Activated CD4-positive, alpha-beta T cell treated with anti-CD3 and anti-CD28 coated beads for 36 hours (primary cell): ENCODE results near the gene HNRNPH2. TPM values are rescaled to one million over a fixed set of nuclear protein-coding genes. Genes with fewer than 3 reads are reported as not detected.

Experiments
- ATAC-seq: fragments of 200-7000 bp; cut with Tn5 transposase; one replicate; pipeline ENCODE4 v1.10.0; 2021; ENCODE audit warnings: mild to moderate bottlenecking, moderate library complexity
- CTCF ChIA-PET: fragments of 350-600 bp; sonication (Branson Sonifier 250); formaldehyde crosslinking; loops from one replicate; lab custom pipeline; 2021; ENCODE audit warnings: antibody characterized with exemption; lab: Charles Lee
- POLR2A ChIA-PET: fragments of 350-600 bp; sonication (Branson Sonifier 250); formaldehyde crosslinking; loops from one replicate; lab custom pipeline; 2021; ENCODE audit warnings: antibody characterized with exemption, inconsistent platforms; lab: Charles Lee
- DNase-seq: peaks from one replicate; pipeline ENCODE4 v3.0.0-alpha.2; 2020
- H3K27ac Mint-ChIP-seq: one replicate; pipeline ENCODE4 v1.8.0; 2021; ENCODE audit warnings: mixed read lengths
- H3K27me3 Mint-ChIP-seq: one replicate; pipeline ENCODE4 v1.8.0; 2021; ENCODE audit warnings: mixed read lengths
- H3K36me3 Mint-ChIP-seq: one replicate; pipeline ENCODE4 v1.8.0; 2021; ENCODE audit warnings: low read depth, mixed read lengths
- H3K4me1 Mint-ChIP-seq: one replicate; pipeline ENCODE4 v1.8.0; 2021; ENCODE audit warnings: mixed read lengths
- H3K4me3 Mint-ChIP-seq: one replicate; pipeline ENCODE4 v1.8.0; 2021; ENCODE audit warnings: mild to moderate bottlenecking, moderate library complexity, mixed read lengths
- H3K9me3 Mint-ChIP-seq: one replicate; pipeline ENCODE4 v1.8.0; 2021; ENCODE audit warnings: low read depth, mixed read lengths
- intact Hi-C, 2 experiments: fragments of 100-400 bp; cut with DNase I in 1 of 2; cut with micrococcal nuclease in 1 of 2; formaldehyde crosslinking; loops; one replicate each; pipeline versions ENCODE4 v1.14.2 to v1.15.1; 2022 to 2024; cut with DNase I, micrococcal nuclease
- total RNA-seq, 2 experiments: library from RNA; stranded (reverse); gene quantifications; one replicate each; pipeline ENCODE4 v1.2.3, GENCODE V29; 2021

HNRNPH2 gene
- total RNA-seq, 2 experiments from 2014 or later = 18.6 to 26.9 TPM

DNA sequence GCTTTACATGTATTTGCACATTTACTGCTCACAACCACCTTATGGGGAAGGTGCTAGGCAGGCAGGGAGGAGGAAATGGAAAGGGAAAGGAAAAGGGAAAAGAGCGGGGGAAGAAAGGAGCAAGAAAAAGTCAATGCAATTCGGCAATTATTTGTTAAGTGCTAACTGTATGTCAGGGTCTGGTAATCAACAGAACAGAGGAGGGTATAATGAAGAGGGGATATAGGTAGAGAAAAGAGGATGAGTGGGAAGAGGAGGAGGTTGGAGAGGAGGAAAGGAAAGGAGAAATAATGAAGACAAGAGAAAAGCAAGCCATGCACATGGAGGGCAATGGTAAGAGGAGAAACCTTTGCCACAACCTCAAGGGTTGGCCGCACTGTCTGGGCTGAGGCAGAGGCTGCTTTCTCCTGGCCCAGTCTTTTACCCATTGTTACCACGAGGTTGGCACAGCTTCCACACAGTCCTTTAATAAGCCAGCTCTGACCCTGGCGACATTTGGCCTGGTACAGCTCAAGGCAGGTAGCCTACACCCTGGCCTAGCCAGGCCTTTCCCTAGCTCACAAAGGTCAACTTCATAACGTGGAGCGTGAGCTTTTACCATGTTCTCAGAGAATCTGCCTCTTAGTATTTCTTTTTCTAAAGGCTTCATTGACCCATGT lies 22.9 kb upstream of the HNRNPH2 start:
- DNase-seq = no peak
- peaks cover 3% of the 10 kb centered on the region for H3K27me3 Mint-ChIP-seq
- no peak overlapping the region for H3K27ac Mint-ChIP-seq
- no peaks in the 10 kb centered on the region for H3K9me3 Mint-ChIP-seq
- intact Hi-C loops = no loop called here
- ATAC-seq = no peak
- H3K4me1 Mint-ChIP-seq = no peaks in the 10 kb centered on the region
- POLR2A ChIA-PET = no interaction called here
- H3K36me3 Mint-ChIP-seq = no peaks in the 10 kb centered on the region
- CTCF ChIA-PET = no interaction called here
- H3K4me3 Mint-ChIP-seq = no peak overlapping the region

DNA sequence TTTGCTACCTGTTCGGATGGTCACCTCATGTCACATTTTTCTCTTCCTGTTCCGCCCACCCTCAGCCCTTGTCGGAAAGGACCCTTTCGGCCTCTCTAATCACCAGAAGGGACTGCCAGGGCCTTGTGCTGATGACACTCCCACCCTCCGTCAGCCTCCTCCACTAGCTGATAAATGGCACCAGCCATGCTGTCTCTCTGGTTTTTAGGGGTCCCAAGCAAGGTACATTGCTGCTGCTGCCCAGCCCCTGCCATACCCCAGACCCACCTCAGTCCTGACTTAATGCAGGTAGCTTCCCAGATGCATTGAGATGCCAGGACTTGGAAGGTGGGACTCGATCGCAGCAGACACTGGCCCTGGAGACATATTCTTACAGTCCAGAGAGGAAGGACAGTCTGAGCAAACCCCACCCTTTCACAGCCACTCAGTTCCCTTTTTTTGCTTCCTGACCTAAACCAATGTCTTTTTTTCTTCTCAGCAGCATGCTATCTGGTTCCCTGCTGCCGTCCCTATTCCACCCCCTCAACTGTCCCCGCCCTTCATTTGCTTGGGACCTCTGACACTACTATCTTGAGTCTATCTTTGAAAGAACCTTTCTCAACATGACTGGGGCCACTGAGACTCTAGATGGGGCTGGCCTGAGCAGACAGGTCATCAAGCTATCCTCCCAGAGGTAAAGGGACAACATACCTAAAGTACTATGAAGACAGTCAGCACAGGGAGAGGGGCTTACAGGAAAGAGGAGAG lies 22.1 kb upstream of the HNRNPH2 start, which contains the start of gene BTK:
Gene BTK, minus strand, starts transcription at position 397 of the 747 bp plus-strand sequence. CDS start 10,907 bp downstream, outside the sequence.
- intact Hi-C loops = no loop called here
- ChIA-PET CTCF (no interaction called here), POLR2A (no interaction called here)
- Mint-ChIP-seq H3K9me3 (no peaks in the 10 kb centered on the region), H3K27me3 (peaks cover 3% of the 10 kb centered on the region), H3K27ac (no peak within 1 kb of the TSS), H3K4me3 (no peak within 1 kb of the TSS), H3K4me1 (no peaks in the 10 kb centered on the region), H3K36me3 (peaks cover 2% of the 10 kb centered on the region)
- no peak for ATAC-seq
- no peak for DNase-seq

DNA sequence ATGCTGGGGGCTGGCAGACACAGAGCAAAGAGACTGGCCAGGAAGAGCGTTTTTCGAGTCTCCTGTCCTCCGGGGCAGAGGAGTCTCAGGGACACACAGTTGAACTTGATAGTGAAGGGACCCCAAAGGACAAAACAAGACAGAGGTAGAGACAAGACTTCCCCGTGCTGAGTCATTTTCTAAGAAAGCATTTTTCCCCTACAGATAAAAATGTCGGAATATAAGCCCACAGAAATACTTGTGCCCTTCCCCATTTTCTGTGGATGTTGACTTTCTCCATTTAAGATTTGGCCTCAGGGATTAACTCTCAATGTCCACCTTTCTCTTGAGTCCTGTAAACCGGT lies 21.5 kb upstream of the HNRNPH2 start:
- no peak overlapping the region for H3K27ac Mint-ChIP-seq
- no peak overlapping the region for H3K4me3 Mint-ChIP-seq
- CTCF ChIA-PET = no interaction called here
- POLR2A ChIA-PET = no interaction called here
- no peak for DNase-seq
- peaks cover 3% of the 10 kb centered on the region for H3K27me3 Mint-ChIP-seq
- H3K4me1 Mint-ChIP-seq = no peaks in the 10 kb centered on the region
- H3K9me3 Mint-ChIP-seq = no peaks in the 10 kb centered on the region
- H3K36me3 Mint-ChIP-seq = peaks cover 7% of the 10 kb centered on the region
- intact Hi-C loops = no loop called here
- ATAC-seq = no peak

DNA sequence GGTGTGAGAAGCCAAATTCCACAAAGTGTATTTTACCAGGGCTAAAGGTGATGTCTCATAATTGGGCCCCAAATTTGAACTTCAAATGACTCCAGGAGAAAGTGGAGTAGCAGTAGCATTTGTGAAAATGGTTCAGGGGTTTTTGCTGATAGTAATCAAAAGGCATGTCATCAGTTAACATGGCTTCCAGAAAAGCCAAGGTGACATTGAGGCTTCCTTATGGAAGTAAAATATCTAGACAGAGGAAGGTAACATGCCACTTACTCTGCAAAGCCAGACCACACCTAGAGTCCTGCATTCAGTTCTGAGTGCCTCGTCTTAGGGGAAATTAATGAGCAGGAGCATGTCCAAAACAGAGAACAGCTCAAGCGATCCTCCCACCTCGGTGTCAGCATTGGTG lies 19.4 kb upstream of the HNRNPH2 start:
- Mint-ChIP-seq H3K36me3 (peaks cover 28% of the 10 kb centered on the region), H3K9me3 (no peaks in the 10 kb centered on the region), H3K27ac (no peak overlapping the region), H3K27me3 (peaks cover 3% of the 10 kb centered on the region), H3K4me1 (peaks cover 3% of the 10 kb centered on the region), H3K4me3 (no peak overlapping the region)
- DNase-seq (no peak), ATAC-seq (no peak)
- ChIA-PET POLR2A (no interaction called here), CTCF (no interaction called here)
- intact Hi-C loops = no loop called here

DNA sequence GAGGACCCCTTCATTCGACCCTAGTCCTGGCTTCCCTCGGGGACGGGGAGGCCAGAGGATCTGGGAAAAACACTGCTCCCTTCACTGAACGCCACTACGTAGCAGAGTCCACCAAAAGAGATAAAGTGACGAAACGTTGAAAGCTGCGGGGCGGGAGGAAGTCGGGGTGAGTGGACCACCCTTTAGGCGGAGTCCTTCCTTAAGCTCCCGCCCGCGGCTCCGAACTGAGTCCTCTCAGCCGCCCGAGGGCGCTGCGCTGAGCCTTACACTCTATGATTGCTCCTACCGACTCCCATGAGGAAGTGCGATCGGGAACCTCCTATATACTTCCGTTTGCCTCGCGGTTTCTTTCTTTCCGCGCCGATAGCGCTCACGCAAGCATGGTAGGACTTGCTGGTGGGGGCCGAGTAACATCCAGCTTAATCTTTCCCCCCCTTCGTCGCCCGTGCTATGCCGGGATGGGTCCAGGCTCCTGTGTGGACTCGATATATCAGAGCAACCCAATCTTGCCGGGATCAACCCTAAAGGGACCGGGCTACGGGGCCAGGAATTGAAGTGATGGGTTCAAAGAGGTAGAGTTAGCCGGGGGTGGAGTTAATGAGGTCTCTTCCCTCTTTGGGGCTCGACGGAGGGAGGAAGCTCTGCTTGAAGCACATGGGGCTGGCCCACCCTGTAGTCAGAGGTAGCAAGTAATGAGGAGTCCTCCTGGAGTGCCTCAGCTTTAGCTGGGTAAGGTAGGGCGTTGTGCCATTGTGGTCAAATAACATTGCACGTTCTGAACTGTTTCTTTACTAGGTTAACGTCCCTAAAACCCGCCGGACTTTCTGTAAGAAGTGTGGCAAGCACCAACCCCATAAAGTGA lies 17.1 kb upstream of the HNRNPH2 start, which contains the start of gene RPL36A:
Gene RPL36A, plus strand, starts transcription at position 348 of the 862 bp plus-strand sequence. Its CDS starts 33 bp downstream, at position 381.
- ATAC-seq = peak; percentile 97
- peaks cover 39% of the 10 kb centered on the region for H3K36me3 Mint-ChIP-seq
- H3K4me1 Mint-ChIP-seq = peaks cover 6% of the 10 kb centered on the region
- no peaks in the 10 kb centered on the region for H3K9me3 Mint-ChIP-seq
- intact Hi-C loops = loop anchor here (1.0 to 5.0 kb wide), 9 partner anchors 16 to 569 kb away; partner anchors contain the start of genes CENPI (in 2 of the 2), TIMM8A (in 2 of the 2), CSTF2 (in 1 of the 2) and GLA (in 1 of the 2)
- POLR2A ChIA-PET = interaction anchor here (0.8 to 1.6 kb wide), 7 partner anchors 11 to 44 kb away, joined by 3 to 21 read pairs (median 5); partner anchors contain the start of genes GLA, HNRNPH2 and TIMM8A
- CTCF ChIA-PET = interaction anchor here (0.6 to 1.5 kb wide), 13 partner anchors 10 to 1116 kb away, joined by 3 to 7 read pairs (median 3); partner anchors contain the start of genes TIMM8A and ZMAT1
- H3K27me3 Mint-ChIP-seq = peaks cover 3% of the 10 kb centered on the region
- H3K4me3 Mint-ChIP-seq = peak within 1 kb of the TSS; percentile 95
- peak; percentile 90 for DNase-seq
- H3K27ac Mint-ChIP-seq = peak within 1 kb of the TSS; percentile 96

DNA sequence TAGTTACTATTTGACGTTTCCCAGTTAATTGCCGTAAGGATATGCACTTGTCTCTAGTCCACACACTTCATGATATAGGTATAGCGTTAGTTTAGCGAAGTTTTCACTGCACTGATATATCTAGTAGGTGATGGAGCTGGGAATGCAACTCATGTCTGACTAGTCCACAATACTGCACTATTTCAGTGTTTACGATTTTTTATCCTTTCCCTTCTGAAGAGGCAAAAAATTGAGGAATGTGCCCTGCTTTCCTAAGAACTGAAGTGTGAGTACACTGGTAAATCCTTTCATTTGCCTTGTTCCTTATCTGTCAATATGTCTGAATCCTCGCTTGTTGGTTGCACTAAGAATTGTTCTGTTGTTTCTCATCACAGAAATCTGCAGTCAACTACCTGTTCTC lies 16.2 kb upstream of the HNRNPH2 start:
- intact Hi-C loops = loop anchor here (1.0 to 5.0 kb wide), 7 partner anchors 15 to 570 kb away; partner anchors contain the start of genes CENPI (in 2 of the 2), CSTF2 (in 1 of the 2), GLA (in 1 of the 2) and TIMM8A (in 1 of the 2)
- ChIA-PET POLR2A (interaction anchor here (1.6 kb wide), 1 partner anchor 43 kb away, joined by 21 read pairs; the partner anchor contains the start of gene TIMM8A), CTCF (interaction anchor here (1.0 to 1.5 kb wide), 4 partner anchors 9 to 25 kb away, joined by 3 to 4 read pairs (median 3); no protein-coding TSS in a partner anchor)
- Mint-ChIP-seq H3K4me1 (peaks cover 6% of the 10 kb centered on the region), H3K4me3 (peak overlapping the region; percentile 95), H3K27ac (peak overlapping the region; percentile 96), H3K9me3 (no peaks in the 10 kb centered on the region), H3K36me3 (peaks cover 41% of the 10 kb centered on the region), H3K27me3 (no peaks in the 10 kb centered on the region)
- ATAC-seq = no peak
- no peak for DNase-seq

DNA sequence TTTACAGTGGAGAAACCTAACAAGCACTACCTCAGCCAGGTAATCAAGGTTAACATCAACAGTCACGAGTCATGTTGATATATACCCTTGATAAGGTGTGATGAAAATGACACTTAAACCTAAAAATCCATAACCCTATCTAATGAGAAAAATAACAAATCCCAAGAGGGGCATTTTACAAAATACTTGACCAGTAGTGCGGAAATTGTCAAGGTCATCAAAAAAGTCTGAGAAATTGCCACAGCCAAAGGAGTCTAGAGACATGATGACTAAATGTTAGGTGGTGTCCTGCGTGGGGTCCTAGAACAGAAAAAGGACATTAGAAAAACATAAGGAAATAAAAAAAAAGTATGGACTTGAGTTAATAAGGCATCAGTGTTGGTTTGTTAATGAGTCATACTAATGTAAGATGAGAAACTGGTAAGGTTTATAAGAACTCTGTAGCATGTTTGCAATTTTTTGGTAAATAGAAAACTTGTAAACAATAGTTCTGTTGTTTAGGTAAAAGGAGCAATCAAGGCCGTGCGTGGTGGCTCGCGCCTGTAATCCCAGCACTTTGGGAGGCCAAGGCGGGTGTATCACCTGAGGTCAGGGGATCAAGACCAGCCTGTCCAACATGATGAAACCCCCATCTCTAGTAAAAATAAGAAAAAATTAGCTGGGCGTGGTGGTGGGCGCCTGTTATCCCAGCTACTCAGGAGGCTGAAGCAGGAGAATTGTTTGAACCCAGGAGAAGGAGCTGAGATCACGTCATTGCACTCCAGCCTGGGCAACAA lies 14.3 kb upstream of the HNRNPH2 start:
- Mint-ChIP-seq H3K9me3 (no peaks in the 10 kb centered on the region), H3K27ac (peak overlapping the region; percentile 96), H3K4me1 (peaks cover 6% of the 10 kb centered on the region), H3K27me3 (no peaks in the 10 kb centered on the region), H3K4me3 (peak overlapping the region; percentile 95), H3K36me3 (peaks cover 42% of the 10 kb centered on the region)
- ChIA-PET CTCF (no interaction called here), POLR2A (interaction anchor here (0.6 kb wide), 1 partner anchor 762 kb away, joined by 6 read pairs; the partner anchor contains the start of gene BEX5)
- intact Hi-C loops = loop anchor here in 1 of 2 experiments (5.0 kb wide), 4 partner anchors 296 to 571 kb away; partner anchors contain the start of genes CENPI, CSTF2, TRMT2B and ZMAT1
- ATAC-seq (no peak), DNase-seq (no peak)

DNA sequence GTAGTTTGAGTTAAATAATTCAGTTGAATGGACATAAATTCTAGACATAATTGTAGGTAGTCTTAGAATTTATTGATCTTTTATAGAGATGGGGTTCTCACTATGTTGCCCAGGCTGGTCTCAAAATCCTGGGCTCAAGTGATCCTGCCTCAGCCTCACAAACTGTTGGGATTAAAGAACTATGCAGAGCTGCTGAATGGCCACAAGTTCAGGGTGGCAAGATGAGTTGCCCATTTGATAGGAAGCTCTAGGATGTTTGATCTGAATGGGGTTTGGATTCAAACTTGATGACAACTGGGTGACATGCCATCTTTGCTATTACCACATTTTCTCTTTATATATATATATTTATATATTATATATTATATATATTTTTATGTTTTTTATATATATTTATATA lies 13.7 kb upstream of the HNRNPH2 start:
- H3K9me3 Mint-ChIP-seq = no peaks in the 10 kb centered on the region
- peak overlapping the region; percentile 31 for H3K27ac Mint-ChIP-seq
- peaks cover 45% of the 10 kb centered on the region for H3K36me3 Mint-ChIP-seq
- POLR2A ChIA-PET = interaction anchor here (0.6 kb wide), 1 partner anchor 12 kb away, joined by 3 read pairs; no protein-coding TSS in a partner anchor
- H3K4me3 Mint-ChIP-seq = peak overlapping the region; percentile 95
- H3K27me3 Mint-ChIP-seq = no peaks in the 10 kb centered on the region
- CTCF ChIA-PET = no interaction called here
- H3K4me1 Mint-ChIP-seq = peaks cover 6% of the 10 kb centered on the region
- intact Hi-C loops = loop anchor here in 1 of 2 experiments (5.0 kb wide), 4 partner anchors 297 to 572 kb away; partner anchors contain the start of genes CENPI, CSTF2, TRMT2B and ZMAT1
- ATAC-seq = no peak
- no peak for DNase-seq

DNA sequence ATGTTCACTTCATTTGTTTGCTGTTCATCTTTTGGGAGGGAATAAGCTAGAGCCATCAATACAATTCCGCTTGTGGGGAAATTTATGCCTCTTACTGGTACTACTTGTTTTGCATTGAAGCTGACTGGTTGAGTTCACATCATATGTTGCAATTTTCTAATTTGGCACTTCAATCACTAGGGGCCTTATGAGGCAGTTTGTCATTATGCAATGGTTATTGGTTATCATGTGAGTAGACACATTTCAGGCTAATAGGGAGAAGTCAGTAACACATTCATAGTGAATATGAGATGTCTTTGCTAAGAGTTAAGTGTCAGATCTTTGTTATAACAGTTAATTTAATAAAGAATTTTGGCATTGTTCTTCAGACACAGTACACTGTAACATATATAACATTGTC lies 12.2 kb upstream of the HNRNPH2 start:
- H3K27ac Mint-ChIP-seq = peak overlapping the region; percentile 58
- ChIA-PET CTCF (interaction anchor here (0.6 kb wide), 1 partner anchor 33 kb away, joined by 3 read pairs; no protein-coding TSS in a partner anchor), POLR2A (no interaction called here)
- H3K36me3 Mint-ChIP-seq = peaks cover 54% of the 10 kb centered on the region
- ATAC-seq = no peak
- intact Hi-C loops = no loop called here
- no peaks in the 10 kb centered on the region for H3K27me3 Mint-ChIP-seq
- DNase-seq = no peak
- peaks cover 6% of the 10 kb centered on the region for H3K4me1 Mint-ChIP-seq
- H3K9me3 Mint-ChIP-seq = no peaks in the 10 kb centered on the region
- no peak overlapping the region for H3K4me3 Mint-ChIP-seq

DNA sequence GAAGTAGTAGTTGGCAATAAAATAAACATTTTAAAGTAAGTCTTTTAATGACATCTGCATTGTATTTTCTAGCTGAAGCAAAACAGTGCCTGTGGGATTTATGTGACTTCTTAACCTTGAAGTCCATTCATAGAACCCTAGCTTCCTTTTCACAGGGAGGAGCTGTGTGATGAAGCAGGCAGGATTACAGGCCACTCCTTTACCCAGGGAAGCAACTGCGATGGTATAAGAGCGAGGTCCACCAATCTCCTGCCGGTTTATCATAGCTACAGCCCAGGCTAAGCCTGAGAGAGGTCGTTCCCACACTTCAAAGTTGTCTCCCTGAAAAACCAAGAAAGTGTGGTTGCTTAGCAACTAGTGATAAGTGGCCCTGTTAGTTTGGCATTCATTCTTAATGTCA lies 10.2 kb upstream of the HNRNPH2 start:
- H3K4me1 Mint-ChIP-seq = peaks cover 6% of the 10 kb centered on the region
- H3K27ac Mint-ChIP-seq = no peak overlapping the region
- ChIA-PET POLR2A (no interaction called here), CTCF (no interaction called here)
- intact Hi-C loops = no loop called here
- H3K36me3 Mint-ChIP-seq = peaks cover 40% of the 10 kb centered on the region
- ATAC-seq (no peak), DNase-seq (no peak)
- H3K9me3 Mint-ChIP-seq = no peaks in the 10 kb centered on the region
- H3K27me3 Mint-ChIP-seq = no peaks in the 10 kb centered on the region
- H3K4me3 Mint-ChIP-seq = no peak overlapping the region
